ENCODE results near the gene VAV2. TPM values are rescaled to one million over a fixed set of nuclear protein-coding genes. Genes with fewer than 3 reads are reported as not detected.
A peak's percentile ranks its signal among the peaks of the same experiment; 100 is the strongest.

VAV2 gene
- total RNA-seq, 1 experiment from 2014 or later: 3.5 TPM

GRCh38 chr9:133799716-133800115, 192.4 kb downstream of the VAV2 start:
- Histone ChIP-seq H3K4me2 (ENCODE audit: low read depth, low read length, poor library complexity, severe bottlenecking) (no peak overlapping the region), H3K36me3 (ENCODE audit: insufficient read depth, low read length) (no peaks in the 10 kb centered on the region)

GRCh38 chr9:133799106-133799505, 193.0 kb downstream of the VAV2 start:
- no peak overlapping the region for H2AFZ ChIP-seq (ENCODE audit: low read length)
- no peak overlapping the region for H3K9ac ChIP-seq (ENCODE audit: low read length)
- no peaks in the 10 kb centered on the region for H3K27me3 ChIP-seq (ENCODE audit: low read length)
- no peaks in the 10 kb centered on the region for H3K79me2 ChIP-seq (ENCODE audit: low read length)
- no peaks in the 10 kb centered on the region for H3K36me3 ChIP-seq (ENCODE audit: insufficient read depth, low read length)
- no peak overlapping the region for H3K4me2 ChIP-seq (ENCODE audit: low read depth, low read length, poor library complexity, severe bottlenecking)
- DNase-seq: no peak
- no peaks in the 10 kb centered on the region for H3K9me2 ChIP-seq (replicated peaks; ENCODE audit: insufficient read depth, low read length)
- H4K20me1 ChIP-seq (ENCODE audit: insufficient read depth, low read depth, low read length): peaks cover 20% of the 10 kb centered on the region; the same call in 1 of the 2 replicates
- H3K4me3 ChIP-seq (ENCODE audit: low read length): no peak overlapping the region
- no peak overlapping the region for H3K27ac ChIP-seq (ENCODE audit: low read length)
- H3K4me1 ChIP-seq (ENCODE audit: low read length): peaks cover 10% of the 10 kb centered on the region
- H3K9me3 ChIP-seq (ENCODE audit: low read length): no peaks in the 10 kb centered on the region

More at GRCh38 chr9:133799716-133800115, 192.4 kb downstream of the VAV2 start:
- H3K9ac ChIP-seq (ENCODE audit: low read length): no peak overlapping the region
- no peak overlapping the region for H3K4me3 ChIP-seq (ENCODE audit: low read length)
- no peak overlapping the region for H3K27ac ChIP-seq (ENCODE audit: low read length)
- H4K20me1 ChIP-seq (ENCODE audit: insufficient read depth, low read depth, low read length): peaks cover 14% of the 10 kb centered on the region; the same call in 1 of the 2 replicates
- no peaks in the 10 kb centered on the region for H3K9me2 ChIP-seq (replicated peaks; ENCODE audit: insufficient read depth, low read length)
- no peaks in the 10 kb centered on the region for H3K9me3 ChIP-seq (ENCODE audit: low read length)
- peaks cover 4% of the 10 kb centered on the region for H3K4me1 ChIP-seq (ENCODE audit: low read length)
- H3K27me3 ChIP-seq (ENCODE audit: low read length): no peaks in the 10 kb centered on the region
- no peaks in the 10 kb centered on the region for H3K79me2 ChIP-seq (ENCODE audit: low read length)
- DNase-seq: no peak
- no peak overlapping the region for H2AFZ ChIP-seq (ENCODE audit: low read length)

- Histone ChIP-seq H3K9ac (ENCODE audit: low read length) (no peak overlapping the region), H3K27me3 (ENCODE audit: low read length) (no peaks in the 10 kb centered on the region), H3K4me2 (ENCODE audit: low read depth, low read length, poor library complexity, severe bottlenecking) (no peak overlapping the region), H3K9me3 (ENCODE audit: low read length) (no peaks in the 10 kb centered on the region), H4K20me1 (ENCODE audit: insufficient read depth, low read depth, low read length) (peaks cover 21% of the 10 kb centered on the region; the same call in 1 of the 2 replicates), H3K4me1 (ENCODE audit: low read length) (peaks cover 19% of the 10 kb centered on the region), H3K4me3 (ENCODE audit: low read length) (no peak overlapping the region), H2AFZ (ENCODE audit: low read length) (no peak overlapping the region), H3K79me2 (ENCODE audit: low read length) (no peaks in the 10 kb centered on the region), H3K9me2 (replicated peaks; ENCODE audit: insufficient read depth, low read length) (no peaks in the 10 kb centered on the region), H3K27ac (ENCODE audit: low read length) (no peak overlapping the region), H3K36me3 (ENCODE audit: insufficient read depth, low read length) (no peaks in the 10 kb centered on the region)
- DNase-seq: no peak
These were observed 194.0 kb downstream of the VAV2 start for GRCh38 chr9:133798160-133798559.

GRCh38 chr9:133797406-133798105, 194.6 kb downstream of the VAV2 start:
- Histone ChIP-seq H3K36me3 (ENCODE audit: insufficient read depth, low read length) (no peaks in the 10 kb centered on the region), H3K4me1 (ENCODE audit: low read length) (peaks cover 23% of the 10 kb centered on the region), H4K20me1 (ENCODE audit: insufficient read depth, low read depth, low read length) (peaks cover 21% of the 10 kb centered on the region; the same call in 1 of the 2 replicates), H3K9ac (ENCODE audit: low read length) (no peak overlapping the region), H3K9me3 (ENCODE audit: low read length) (no peaks in the 10 kb centered on the region), H3K9me2 (replicated peaks; ENCODE audit: insufficient read depth, low read length) (no peaks in the 10 kb centered on the region), H3K27ac (ENCODE audit: low read length) (no peak overlapping the region), H3K27me3 (ENCODE audit: low read length) (no peaks in the 10 kb centered on the region), H3K4me2 (ENCODE audit: low read depth, low read length, poor library complexity, severe bottlenecking) (no peak overlapping the region), H3K4me3 (ENCODE audit: low read length) (no peak overlapping the region), H2AFZ (ENCODE audit: low read length) (no peak overlapping the region), H3K79me2 (ENCODE audit: low read length) (no peaks in the 10 kb centered on the region)
- no peak for DNase-seq

GRCh38 chr9:133796562-133796961, 195.6 kb downstream of the VAV2 start:
- Histone ChIP-seq H3K9me2 (replicated peaks; ENCODE audit: insufficient read depth, low read length) (no peaks in the 10 kb centered on the region), H4K20me1 (ENCODE audit: insufficient read depth, low read depth, low read length) (peaks cover 21% of the 10 kb centered on the region; the same call in 1 of the 2 replicates), H3K4me2 (ENCODE audit: low read depth, low read length, poor library complexity, severe bottlenecking) (no peak overlapping the region), H3K27me3 (ENCODE audit: low read length) (no peaks in the 10 kb centered on the region), H3K27ac (ENCODE audit: low read length) (no peak overlapping the region), H3K4me1 (ENCODE audit: low read length) (peaks cover 23% of the 10 kb centered on the region), H3K4me3 (ENCODE audit: low read length) (no peak overlapping the region), H3K9me3 (ENCODE audit: low read length) (no peaks in the 10 kb centered on the region), H2AFZ (ENCODE audit: low read length) (no peak overlapping the region), H3K36me3 (ENCODE audit: insufficient read depth, low read length) (no peaks in the 10 kb centered on the region), H3K79me2 (ENCODE audit: low read length) (no peaks in the 10 kb centered on the region), H3K9ac (ENCODE audit: low read length) (no peak overlapping the region)
- DNase-seq: no peak

GRCh38 chr9:133795049-133795448, 197.1 kb downstream of the VAV2 start:
- Histone ChIP-seq H3K4me3 (ENCODE audit: low read length) (no peak overlapping the region), H2AFZ (ENCODE audit: low read length) (no peak overlapping the region), H3K36me3 (ENCODE audit: insufficient read depth, low read length) (no peaks in the 10 kb centered on the region), H3K9ac (ENCODE audit: low read length) (no peak overlapping the region), H3K27me3 (ENCODE audit: low read length) (no peaks in the 10 kb centered on the region), H3K9me2 (replicated peaks; ENCODE audit: insufficient read depth, low read length) (no peaks in the 10 kb centered on the region), H3K27ac (ENCODE audit: low read length) (no peak overlapping the region), H3K4me1 (ENCODE audit: low read length) (peaks cover 23% of the 10 kb centered on the region), H3K79me2 (ENCODE audit: low read length) (no peaks in the 10 kb centered on the region), H4K20me1 (ENCODE audit: insufficient read depth, low read depth, low read length) (peaks cover 20% of the 10 kb centered on the region; the same call in 1 of the 2 replicates), H3K4me2 (ENCODE audit: low read depth, low read length, poor library complexity, severe bottlenecking) (no peak overlapping the region), H3K9me3 (ENCODE audit: low read length) (no peaks in the 10 kb centered on the region)
- no peak for DNase-seq

- Histone ChIP-seq H3K9me3 (ENCODE audit: low read length) (no peaks in the 10 kb centered on the region), H3K4me2 (ENCODE audit: low read depth, low read length, poor library complexity, severe bottlenecking) (peak overlapping the region; percentile 7), H3K4me3 (ENCODE audit: low read length) (no peak overlapping the region), H3K36me3 (ENCODE audit: insufficient read depth, low read length) (no peaks in the 10 kb centered on the region), H3K9ac (ENCODE audit: low read length) (no peak overlapping the region), H3K27me3 (ENCODE audit: low read length) (no peaks in the 10 kb centered on the region), H2AFZ (ENCODE audit: low read length) (no peak overlapping the region), H3K4me1 (ENCODE audit: low read length) (peaks cover 23% of the 10 kb centered on the region), H3K27ac (ENCODE audit: low read length) (no peak overlapping the region), H3K79me2 (ENCODE audit: low read length) (no peaks in the 10 kb centered on the region), H4K20me1 (ENCODE audit: insufficient read depth, low read depth, low read length) (peaks cover 17% of the 10 kb centered on the region; the same call in 1 of the 2 replicates), H3K9me2 (replicated peaks; ENCODE audit: insufficient read depth, low read length) (no peaks in the 10 kb centered on the region)
- DNase-seq: peak; percentile 79
These were observed 197.9 kb downstream of the VAV2 start for GRCh38 chr9:133794016-133794760.

GRCh38 chr9:133793471-133793870, 198.7 kb downstream of the VAV2 start:
- H3K27ac ChIP-seq (ENCODE audit: low read length): no peak overlapping the region
- H3K9me3 ChIP-seq (ENCODE audit: low read length): no peaks in the 10 kb centered on the region
- H3K9me2 ChIP-seq (replicated peaks; ENCODE audit: insufficient read depth, low read length): no peaks in the 10 kb centered on the region
- no peak overlapping the region for H3K4me3 ChIP-seq (ENCODE audit: low read length)
- peaks cover 23% of the 10 kb centered on the region for H3K4me1 ChIP-seq (ENCODE audit: low read length)
- no peak overlapping the region for H3K9ac ChIP-seq (ENCODE audit: low read length)
- no peaks in the 10 kb centered on the region for H3K79me2 ChIP-seq (ENCODE audit: low read length)
- no peaks in the 10 kb centered on the region for H3K27me3 ChIP-seq (ENCODE audit: low read length)
- H3K4me2 ChIP-seq (ENCODE audit: low read depth, low read length, poor library complexity, severe bottlenecking): peak overlapping the region; percentile 7
- no peaks in the 10 kb centered on the region for H3K36me3 ChIP-seq (ENCODE audit: insufficient read depth, low read length)
- H4K20me1 ChIP-seq (ENCODE audit: insufficient read depth, low read depth, low read length): peaks cover 11% of the 10 kb centered on the region; the same call in 1 of the 2 replicates
- DNase-seq: peak; percentile 68
- H2AFZ ChIP-seq (ENCODE audit: low read length): no peak overlapping the region

All from Karpas-422 (cell line).